HL-60 (cell line): ENCODE data around the gene ECSCR.

Experiments
- DNase-seq, 2 experiments: peaks; one replicate each; pipeline ENCODE4 v3.0.0-alpha.2; 2010 to 2020; ENCODE audit warnings: low read depth in 1 of 2, low spot score in 1 of 2
- H3K27ac ChIP-seq: fragments of 250-450 bp; sonication (Bioruptor Pico); replicated peaks from 2 replicates; pipeline ENCODE4 v1.5.1; 2020; ENCODE audit warnings: mild to moderate bottlenecking, moderate library complexity
- H3K27me3 ChIP-seq: fragments of 250-450 bp; sonication (Bioruptor Pico); 2 replicates; pipeline ENCODE4 v1.5.1; 2021; ENCODE audit warnings: mild to moderate bottlenecking, moderate library complexity; ENCODE audit not compliant: insufficient read depth, poor library complexity, severe bottlenecking
- H3K4me3 ChIP-seq: replicated peaks from 2 replicates; pipeline ENCODE4 v1.5.1; 2011; ENCODE audit warnings: mild to moderate bottlenecking, control low read depth, low read length; ENCODE audit not compliant: insufficient read depth
- GABPA ChIP-seq: IDR thresholded peaks from 2 replicates; pipeline ENCODE4 v1.6.1; 2012; ENCODE audit warnings: low read depth
- POLR2AphosphoS5 ChIP-seq: IDR thresholded peaks from 2 replicates; pipeline ENCODE4 v1.6.1; 2012; ENCODE audit warnings: low read depth
- SPI1 ChIP-seq: IDR thresholded peaks from 2 replicates; pipeline ENCODE4 v1.6.1; 2012; ENCODE audit warnings: low read depth, mild to moderate bottlenecking, borderline replicate concordance
- TF ChIP-seq, protein P1 (sequence below): IDR thresholded peaks from one replicate; pipeline ENCODE4 v1.5.1; 2011; ENCODE audit warnings: low read length, control low read depth, inconsistent platforms; ENCODE audit not compliant: insufficient read depth
- TF ChIP-seq, protein P2 (sequence below): IDR thresholded peaks from 2 replicates; pipeline ENCODE4 v1.6.1; 2012; ENCODE audit warnings: low read depth; ENCODE audit not compliant: insufficient replicate concordance

The ECSCR gene

DNA sequence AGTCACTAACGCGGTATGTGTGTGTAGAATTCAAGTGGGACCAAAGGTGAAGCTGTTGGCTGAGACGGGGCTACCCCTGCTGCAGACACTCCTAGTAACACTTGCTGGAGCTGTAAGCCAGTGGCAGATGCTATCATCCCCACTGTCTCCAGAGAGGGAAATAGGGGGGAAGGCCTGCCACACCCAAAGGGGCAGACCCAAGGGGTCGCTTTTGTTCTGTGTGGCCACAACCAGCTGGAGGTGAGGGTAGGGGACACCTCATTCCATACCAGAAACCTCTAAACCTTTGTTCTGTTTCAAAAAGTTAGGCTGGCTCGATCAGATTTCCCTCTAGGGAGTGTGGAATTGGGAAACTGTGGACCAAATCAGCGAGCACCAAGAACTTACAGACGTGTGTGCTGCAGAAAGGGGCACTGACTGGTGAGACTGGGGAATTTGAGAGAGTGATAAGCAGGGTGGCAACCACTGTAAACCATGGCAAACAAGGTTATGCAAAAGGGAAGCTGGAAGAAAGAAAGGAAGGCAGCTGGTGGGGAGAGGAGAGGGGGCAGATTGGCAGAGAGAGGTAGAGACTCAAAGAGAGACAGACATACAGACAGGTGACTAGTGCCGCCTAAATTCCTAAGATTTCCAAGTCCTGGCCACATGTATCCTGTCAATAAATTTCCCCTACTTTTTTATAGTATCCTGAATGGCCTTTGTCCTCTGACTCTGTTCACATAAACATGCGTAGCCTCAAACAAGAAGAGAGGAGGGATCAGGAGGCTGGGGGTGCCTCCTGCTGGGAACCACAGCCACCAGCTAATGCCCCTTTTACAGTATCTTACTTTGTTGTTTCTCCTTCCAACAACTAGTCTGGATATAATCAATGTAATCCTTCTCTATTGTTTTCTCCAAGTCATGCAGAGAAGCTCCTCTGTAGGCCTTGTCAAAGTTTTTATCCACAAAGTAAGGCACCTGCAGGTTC lies 43.0 kb downstream of the ECSCR start:
- no peaks in the 10 kb centered on the region for H3K27me3 ChIP-seq
- H3K27ac ChIP-seq: no peak overlapping the region
- no peak overlapping the region for H3K4me3 ChIP-seq
- TF ChIP-seq, protein P1, sequence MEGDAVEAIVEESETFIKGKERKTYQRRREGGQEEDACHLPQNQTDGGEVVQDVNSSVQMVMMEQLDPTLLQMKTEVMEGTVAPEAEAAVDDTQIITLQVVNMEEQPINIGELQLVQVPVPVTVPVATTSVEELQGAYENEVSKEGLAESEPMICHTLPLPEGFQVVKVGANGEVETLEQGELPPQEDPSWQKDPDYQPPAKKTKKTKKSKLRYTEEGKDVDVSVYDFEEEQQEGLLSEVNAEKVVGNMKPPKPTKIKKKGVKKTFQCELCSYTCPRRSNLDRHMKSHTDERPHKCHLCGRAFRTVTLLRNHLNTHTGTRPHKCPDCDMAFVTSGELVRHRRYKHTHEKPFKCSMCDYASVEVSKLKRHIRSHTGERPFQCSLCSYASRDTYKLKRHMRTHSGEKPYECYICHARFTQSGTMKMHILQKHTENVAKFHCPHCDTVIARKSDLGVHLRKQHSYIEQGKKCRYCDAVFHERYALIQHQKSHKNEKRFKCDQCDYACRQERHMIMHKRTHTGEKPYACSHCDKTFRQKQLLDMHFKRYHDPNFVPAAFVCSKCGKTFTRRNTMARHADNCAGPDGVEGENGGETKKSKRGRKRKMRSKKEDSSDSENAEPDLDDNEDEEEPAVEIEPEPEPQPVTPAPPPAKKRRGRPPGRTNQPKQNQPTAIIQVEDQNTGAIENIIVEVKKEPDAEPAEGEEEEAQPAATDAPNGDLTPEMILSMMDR: no peak
- TF ChIP-seq SPI1 (no peak), POLR2AphosphoS5 (no peak), GABPA (no peak)
- TF ChIP-seq, protein P2, sequence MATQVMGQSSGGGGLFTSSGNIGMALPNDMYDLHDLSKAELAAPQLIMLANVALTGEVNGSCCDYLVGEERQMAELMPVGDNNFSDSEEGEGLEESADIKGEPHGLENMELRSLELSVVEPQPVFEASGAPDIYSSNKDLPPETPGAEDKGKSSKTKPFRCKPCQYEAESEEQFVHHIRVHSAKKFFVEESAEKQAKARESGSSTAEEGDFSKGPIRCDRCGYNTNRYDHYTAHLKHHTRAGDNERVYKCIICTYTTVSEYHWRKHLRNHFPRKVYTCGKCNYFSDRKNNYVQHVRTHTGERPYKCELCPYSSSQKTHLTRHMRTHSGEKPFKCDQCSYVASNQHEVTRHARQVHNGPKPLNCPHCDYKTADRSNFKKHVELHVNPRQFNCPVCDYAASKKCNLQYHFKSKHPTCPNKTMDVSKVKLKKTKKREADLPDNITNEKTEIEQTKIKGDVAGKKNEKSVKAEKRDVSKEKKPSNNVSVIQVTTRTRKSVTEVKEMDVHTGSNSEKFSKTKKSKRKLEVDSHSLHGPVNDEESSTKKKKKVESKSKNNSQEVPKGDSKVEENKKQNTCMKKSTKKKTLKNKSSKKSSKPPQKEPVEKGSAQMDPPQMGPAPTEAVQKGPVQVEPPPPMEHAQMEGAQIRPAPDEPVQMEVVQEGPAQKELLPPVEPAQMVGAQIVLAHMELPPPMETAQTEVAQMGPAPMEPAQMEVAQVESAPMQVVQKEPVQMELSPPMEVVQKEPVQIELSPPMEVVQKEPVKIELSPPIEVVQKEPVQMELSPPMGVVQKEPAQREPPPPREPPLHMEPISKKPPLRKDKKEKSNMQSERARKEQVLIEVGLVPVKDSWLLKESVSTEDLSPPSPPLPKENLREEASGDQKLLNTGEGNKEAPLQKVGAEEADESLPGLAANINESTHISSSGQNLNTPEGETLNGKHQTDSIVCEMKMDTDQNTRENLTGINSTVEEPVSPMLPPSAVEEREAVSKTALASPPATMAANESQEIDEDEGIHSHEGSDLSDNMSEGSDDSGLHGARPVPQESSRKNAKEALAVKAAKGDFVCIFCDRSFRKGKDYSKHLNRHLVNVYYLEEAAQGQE: no peak
- DNase-seq: no peak

DNA sequence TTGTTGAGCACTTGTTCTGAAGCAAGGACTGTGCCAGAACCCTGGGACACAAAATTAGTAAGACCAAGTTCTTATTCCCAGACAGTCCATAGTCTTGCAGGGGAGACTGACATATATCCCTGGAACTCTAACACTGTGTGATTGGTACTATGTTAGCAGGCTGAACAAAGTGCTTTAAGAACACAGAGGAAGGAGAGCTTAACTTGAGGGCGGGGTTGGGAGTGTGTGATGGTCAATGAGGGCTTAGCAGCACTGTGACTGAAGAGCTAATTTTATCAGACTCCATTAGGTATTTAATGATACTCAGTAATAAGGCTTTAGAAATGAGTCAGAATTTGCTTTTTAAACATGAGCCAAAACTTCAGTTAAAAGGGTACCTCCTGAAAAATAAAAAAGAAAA lies 43.8 kb downstream of the ECSCR start:
- Histone ChIP-seq H3K27me3 (no peaks in the 10 kb centered on the region), H3K27ac (no peak overlapping the region), H3K4me3 (no peak overlapping the region)
- TF ChIP-seq SPI1 (no peak), GABPA (no peak), POLR2AphosphoS5 (no peak)
- TF ChIP-seq, protein P2: no peak
- TF ChIP-seq, protein P1: no peak
- no peak for DNase-seq

DNA sequence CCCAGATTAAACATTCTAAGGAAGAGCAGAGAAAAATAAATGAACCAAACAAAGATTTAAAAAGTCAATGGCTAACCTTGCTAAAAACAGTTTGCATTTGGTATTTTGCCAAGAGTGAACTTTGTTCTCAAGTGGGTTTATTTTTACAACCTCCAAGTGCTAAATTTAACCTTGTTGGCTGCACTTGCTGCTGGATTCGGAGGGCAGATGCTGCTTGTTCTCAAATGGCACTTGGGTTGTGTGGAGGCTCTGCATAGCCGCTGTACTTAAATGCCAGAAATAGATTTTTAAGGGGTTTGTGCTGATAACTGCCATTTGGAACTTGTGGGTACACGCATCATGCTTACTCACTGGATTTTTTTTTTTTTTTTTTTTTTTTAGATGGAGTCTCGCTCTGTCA lies 45.3 kb downstream of the ECSCR start:
- no peak for DNase-seq
- no peak overlapping the region for H3K4me3 ChIP-seq
- TF ChIP-seq SPI1 (no peak), GABPA (no peak), POLR2AphosphoS5 (no peak)
- TF ChIP-seq, protein P2: no peak
- TF ChIP-seq, protein P1: no peak
- no peak overlapping the region for H3K27ac ChIP-seq
- H3K27me3 ChIP-seq: no peaks in the 10 kb centered on the region
